DND-41 (cell line): ENCODE measurements around the gene KDM5D.
A peak's percentile ranks its signal among the peaks of the same experiment; 100 is the strongest.

ENCODE experiments used
- ATAC-seq: fragments of 200-7000 bp; cut with Tn5 transposase; 3 replicates; pipeline ENCODE4 v1.9.1; 2021; ENCODE audit warnings: low read depth; ENCODE audit not compliant: insufficient read depth
- DNase-seq: peaks from one replicate; pipeline ENCODE4 v3.0.0-alpha.2; 2020
- H2AFZ ChIP-seq: 2 replicates; pipeline ENCODE4 v1.6.0; 2012; ENCODE audit warnings: low read depth, low read length
- H3K27ac ChIP-seq: 2 replicates; pipeline ENCODE4 v1.5.1; 2012; ENCODE audit warnings: low read length, inconsistent platforms
- H3K27me3 ChIP-seq: fragments of 200-600 bp; sonication (generic); 2 replicates; pipeline ENCODE4 v1.6.0; 2012; ENCODE audit warnings: low read length, mild to moderate bottlenecking, inconsistent platforms; ENCODE audit not compliant: insufficient read depth, poor library complexity
- H3K36me3 ChIP-seq: 2 replicates; pipeline ENCODE4 v1.5.1; 2012; ENCODE audit warnings: low read length, inconsistent platforms; ENCODE audit not compliant: insufficient read depth
- H3K4me1 ChIP-seq: 2 replicates; pipeline ENCODE4 v1.5.1; 2012; ENCODE audit warnings: mild to moderate bottlenecking, low read length; ENCODE audit not compliant: insufficient read depth
- H3K4me2 ChIP-seq: 2 replicates; pipeline ENCODE4 v1.6.0; 2012; ENCODE audit warnings: mild to moderate bottlenecking, moderate library complexity, low read length, inconsistent platforms; ENCODE audit not compliant: insufficient read depth
- H3K4me3 ChIP-seq, 2 experiments: fragments of 200-600 bp in 1 of 2; shearing (Covaris generic) in 1 of 2; 2 replicates each; pipeline ENCODE4 v1.5.1; 2012 to 2016; ENCODE audit warnings: inconsistent platforms in 2 of 2, low read length in 2 of 2, mild to moderate bottlenecking in 2 of 2, low read depth in 1 of 2, moderate library complexity in 1 of 2
- H3K79me2 ChIP-seq: 2 replicates; pipeline ENCODE4 v1.6.0; 2012; ENCODE audit warnings: low read length, inconsistent platforms; ENCODE audit not compliant: insufficient read depth
- H3K9ac ChIP-seq: 2 replicates; pipeline ENCODE4 v1.6.0; 2012; ENCODE audit warnings: low read depth, mild to moderate bottlenecking, inconsistent platforms, low read length, moderate library complexity
- H3K9me3 ChIP-seq: 2 replicates; pipeline ENCODE4 v1.5.1; 2012; ENCODE audit warnings: low read length, moderate library complexity, mild to moderate bottlenecking, inconsistent platforms; ENCODE audit not compliant: insufficient read depth, severe bottlenecking
- H4K20me1 ChIP-seq: 2 replicates; pipeline ENCODE4 v1.6.0; 2012; ENCODE audit warnings: low read length; ENCODE audit not compliant: insufficient read depth
- CTCF ChIP-seq: IDR thresholded peaks from 2 replicates; pipeline ENCODE4 v1.5.1; 2012; ENCODE audit warnings: borderline replicate concordance, low read length, moderate library complexity, mild to moderate bottlenecking; ENCODE audit not compliant: poor library complexity, severe bottlenecking; ENCODE audit errors: extremely low read depth
- EZH2 ChIP-seq: IDR thresholded peaks from 3 replicates; pipeline ENCODE4 v1.6.1; 2012; ENCODE audit warnings: borderline replicate concordance, low read depth, mild to moderate bottlenecking, moderate library complexity, low read length, inconsistent platforms; ENCODE audit not compliant: severe bottlenecking

The KDM5D gene

GRCh38 chrY:19744381-19745378 lies at the start of gene KDM5D:
TSS of gene KDM5D (minus strand) at chrY:19744726. CDS start at chrY:19744534, 192 bp downstream.
- H3K4me2 ChIP-seq: peak within 1 kb of the TSS; percentile 74
- ATAC-seq: peak; percentile 80
- H4K20me1 ChIP-seq: no peaks in the 10 kb centered on the region
- H3K27ac ChIP-seq: peak within 1 kb of the TSS; percentile 95
- peaks cover 58% of the 10 kb centered on the region for H3K79me2 ChIP-seq
- H3K27me3 ChIP-seq: no peaks in the 10 kb centered on the region
- no peaks in the 10 kb centered on the region for H3K9me3 ChIP-seq
- peak within 1 kb of the TSS; percentile 79 for H3K9ac ChIP-seq
- H2AFZ ChIP-seq: peak within 1 kb of the TSS; percentile 77
- peak within 1 kb of the TSS; percentile 57 to 58; a peak in 3 of 4 replicates for H3K4me3 ChIP-seq
- H3K4me1 ChIP-seq: peaks cover 45% of the 10 kb centered on the region
- peaks cover 34% of the 10 kb centered on the region for H3K36me3 ChIP-seq
- DNase-seq: peak; percentile 73
- TF ChIP-seq EZH2 (no peak), CTCF (no peak)

- Histone ChIP-seq H3K79me2 (no peaks in the 10 kb centered on the region), H3K4me1 (no peaks in the 10 kb centered on the region), H2AFZ (no peak overlapping the region), H3K36me3 (no peaks in the 10 kb centered on the region), H3K9ac (no peak overlapping the region), H3K4me2 (no peak overlapping the region), H4K20me1 (no peaks in the 10 kb centered on the region), H3K4me3 (no peak overlapping the region), H3K27me3 (no peaks in the 10 kb centered on the region), H3K27ac (no peak overlapping the region), H3K9me3 (no peaks in the 10 kb centered on the region)
- DNase-seq: no peak
- ATAC-seq: no peak
- no peak for TF ChIP-seq EZH2
- TF ChIP-seq CTCF: no peak
Observed at GRCh38 chrY:19768375-19768774, 23.8 kb upstream of the KDM5D start.

GRCh38 chrY:19743331-19743730 lies 1.2 kb downstream of the KDM5D start:
- Histone ChIP-seq H3K4me1 (peaks cover 51% of the 10 kb centered on the region), H3K27ac (peak overlapping the region; percentile 95), H3K9ac (peak overlapping the region; percentile 79), H3K4me3 (peak overlapping the region in 1 of 2 experiments; percentile 58; a peak in 3 of 4 replicates), H4K20me1 (no peaks in the 10 kb centered on the region), H3K4me2 (peak overlapping the region; percentile 74), H3K27me3 (no peaks in the 10 kb centered on the region), H3K36me3 (peaks cover 46% of the 10 kb centered on the region), H3K9me3 (no peaks in the 10 kb centered on the region), H2AFZ (no peak overlapping the region), H3K79me2 (peaks cover 70% of the 10 kb centered on the region)
- no peak for DNase-seq
- TF ChIP-seq EZH2 (no peak), CTCF (no peak)
- no peak for ATAC-seq
